GM12892 (cell line): ENCODE measurements around the gene POLR3A.

Experiments used
- POLR2A ChIP-seq: IDR thresholded peaks from 2 replicates; pipeline ENCODE4 v1.6.1; 2011; ENCODE audit warnings: low read depth, low read length, control low read depth
- POLR2AphosphoS5 ChIP-seq: IDR thresholded peaks from 2 replicates; pipeline ENCODE4 v1.6.1; 2011; ENCODE audit warnings: low read depth, low read length, control low read depth
- TAF1 ChIP-seq: IDR thresholded peaks from 2 replicates; pipeline ENCODE4 v1.6.1; 2011; ENCODE audit warnings: low read depth, mild to moderate bottlenecking, control low read depth, low read length, borderline replicate concordance

- TF ChIP-seq POLR2A (no peak), TAF1 (no peak), POLR2AphosphoS5 (no peak)
These were observed 8.8 kb upstream of the POLR3A start for GRCh38 chr10:78038105-78038504.
